ENCODE measurements around the gene C3orf70. TPM values are rescaled to one million over a fixed set of nuclear protein-coding genes. Genes with fewer than 3 reads are reported as not detected.

The C3orf70 gene
- total and polyA plus RNA-seq, 12 donors = 0.75 to 2.2 (median 1.7) TPM

- H3K27me3 ChIP-seq = peaks cover 0 to 64% (median 23%) of the 10 kb centered on the region in 7 donors
- no peak for ATAC-seq
- TF ChIP-seq, protein P1, sequence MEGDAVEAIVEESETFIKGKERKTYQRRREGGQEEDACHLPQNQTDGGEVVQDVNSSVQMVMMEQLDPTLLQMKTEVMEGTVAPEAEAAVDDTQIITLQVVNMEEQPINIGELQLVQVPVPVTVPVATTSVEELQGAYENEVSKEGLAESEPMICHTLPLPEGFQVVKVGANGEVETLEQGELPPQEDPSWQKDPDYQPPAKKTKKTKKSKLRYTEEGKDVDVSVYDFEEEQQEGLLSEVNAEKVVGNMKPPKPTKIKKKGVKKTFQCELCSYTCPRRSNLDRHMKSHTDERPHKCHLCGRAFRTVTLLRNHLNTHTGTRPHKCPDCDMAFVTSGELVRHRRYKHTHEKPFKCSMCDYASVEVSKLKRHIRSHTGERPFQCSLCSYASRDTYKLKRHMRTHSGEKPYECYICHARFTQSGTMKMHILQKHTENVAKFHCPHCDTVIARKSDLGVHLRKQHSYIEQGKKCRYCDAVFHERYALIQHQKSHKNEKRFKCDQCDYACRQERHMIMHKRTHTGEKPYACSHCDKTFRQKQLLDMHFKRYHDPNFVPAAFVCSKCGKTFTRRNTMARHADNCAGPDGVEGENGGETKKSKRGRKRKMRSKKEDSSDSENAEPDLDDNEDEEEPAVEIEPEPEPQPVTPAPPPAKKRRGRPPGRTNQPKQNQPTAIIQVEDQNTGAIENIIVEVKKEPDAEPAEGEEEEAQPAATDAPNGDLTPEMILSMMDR (IDR thresholded peaks at IDR 0.05) = no peak
- H3K27ac ChIP-seq = no peak overlapping the region
- no peaks in the 10 kb centered on the region for H3K36me3 ChIP-seq
- WGBS, 2 donors = 96 to 97% methylated on average over 5 of the region's 5 CpGs
- DNase-seq = no peak
- no peaks in the 10 kb centered on the region for H3K9me3 ChIP-seq
- H3K4me1 ChIP-seq = peaks cover 0 to 18% (median 11%) of the 10 kb centered on the region in 9 donors
- intact Hi-C loops (cut with DNase I) = loop anchor here in 1 of 10 donors (10.0 kb wide), 1 partner anchor 59 kb away; no protein-coding TSS in a partner anchor
- no peak overlapping the region for H3K4me3 ChIP-seq
Observed at GRCh38 chr3:185155678-185156077, 2.8 kb upstream of the C3orf70 start.

DNA sequence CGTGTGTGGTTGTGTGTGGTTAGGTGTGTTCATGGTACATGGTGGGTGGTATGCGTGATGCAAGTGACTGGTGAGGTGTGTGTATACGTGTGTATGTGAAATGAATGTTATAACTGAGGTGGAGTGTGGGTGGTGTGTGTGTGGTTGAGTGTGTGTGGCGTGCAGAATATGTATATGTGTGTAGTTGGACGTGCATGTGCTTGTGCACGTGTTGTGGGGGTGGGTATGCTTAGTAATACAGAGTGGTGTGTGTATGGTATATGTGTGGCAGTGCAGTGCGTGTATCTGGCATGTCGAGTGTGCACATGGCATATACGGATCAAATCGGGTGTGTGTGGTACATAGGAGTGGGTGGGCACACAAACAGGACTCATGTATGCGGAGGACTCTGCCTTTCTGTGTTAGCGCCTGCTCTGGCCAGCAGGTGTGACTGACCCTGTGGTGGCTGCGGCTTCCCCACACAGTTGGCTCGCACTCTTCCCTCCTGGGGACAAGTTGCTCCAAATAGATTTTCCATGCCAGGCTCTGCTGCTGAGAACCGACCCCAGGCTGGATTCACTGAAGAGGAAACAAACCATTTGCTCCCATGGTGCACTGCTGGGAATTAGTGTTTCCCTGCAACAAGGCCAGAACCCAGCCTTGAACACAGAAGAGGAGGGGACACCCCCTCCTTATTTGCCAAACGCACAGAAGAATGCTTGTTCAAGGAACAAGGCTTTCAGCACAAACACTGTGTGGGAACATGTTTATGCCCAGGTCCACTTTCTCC is 1.2 kb upstream of the C3orf70 start:
- WGBS, 2 donors = 69% methylated on average over 16 of the region's 16 CpGs
- TF ChIP-seq, protein P1 (IDR thresholded peaks at IDR 0.05) = no peak
- intact Hi-C loops (cut with DNase I) = loop anchor here in 1 of 10 donors (10.0 kb wide), 1 partner anchor 61 kb away; no protein-coding TSS in a partner anchor
- no peak overlapping the region for H3K27ac ChIP-seq
- peak overlapping the region in 4 of 10 donors; percentile 29 to 76 (median 74) for H3K4me3 ChIP-seq
- ATAC-seq (peak in 2 of 8 donors; percentile 6 to 39), DNase-seq (no peak)
- no peaks in the 10 kb centered on the region for H3K9me3 ChIP-seq
- peaks cover 0 to 80% (median 29%) of the 10 kb centered on the region in 7 donors for H3K27me3 ChIP-seq
- H3K4me1 ChIP-seq = peaks cover 0 to 27% (median 11%) of the 10 kb centered on the region in 9 donors
- no peaks in the 10 kb centered on the region for H3K36me3 ChIP-seq

GRCh38 chr3:185153171-185153771 is 411 bp upstream of the C3orf70 start:
- H3K27ac ChIP-seq = peak overlapping the region in 8 of 10 donors; percentile 6 to 92 (median 84)
- peaks cover 0 to 79% (median 31%) of the 10 kb centered on the region in 7 donors for H3K27me3 ChIP-seq
- H3K36me3 ChIP-seq = no peaks in the 10 kb centered on the region
- H3K4me1 ChIP-seq = peaks cover 0 to 27% (median 11%) of the 10 kb centered on the region in 9 donors
- DNase-seq (peak in 1 of 2 donors; percentile 17), ATAC-seq (peak; percentile 8 to 63 (median 40))
- H3K9me3 ChIP-seq = no peaks in the 10 kb centered on the region
- TF ChIP-seq, protein P1 (IDR thresholded peaks at IDR 0.05) = no peak
- peak overlapping the region; percentile 29 to 76 (median 64) for H3K4me3 ChIP-seq
- intact Hi-C loops (cut with DNase I) = loop anchor here in 1 of 10 donors (10.0 kb wide), 1 partner anchor 62 kb away; no protein-coding TSS in a partner anchor
- 2 to 3% methylated on average over 49 to 53 of the region's 53 CpGs for WGBS, 2 donors

DNA sequence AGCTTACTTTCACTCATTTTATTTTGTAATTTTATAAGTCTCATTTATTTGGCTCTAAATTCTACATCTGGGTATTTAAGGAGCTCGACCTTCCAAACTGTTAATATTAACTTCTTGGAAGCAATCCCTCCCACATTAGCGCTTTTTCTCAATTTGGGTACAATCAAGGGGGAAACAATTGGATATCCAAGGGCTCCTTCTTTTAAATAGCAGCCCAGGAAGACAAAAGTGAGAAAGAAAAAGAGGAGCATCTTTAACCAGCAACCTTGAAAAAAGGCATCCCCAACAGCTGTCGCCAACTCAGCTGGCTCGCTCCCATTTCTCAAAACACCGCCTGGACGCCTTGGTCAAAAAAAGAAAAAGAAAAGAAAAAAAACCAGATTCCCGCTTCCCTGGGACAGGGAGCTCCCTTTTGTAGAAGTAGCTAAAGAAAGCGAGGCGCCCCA is 873 bp downstream of the C3orf70 start:
- Histone ChIP-seq H3K27ac (peak overlapping the region; percentile 64 to 92 (median 82)), H3K4me3 (peak overlapping the region; percentile 51 to 76 (median 64)), H3K4me1 (peaks cover 0 to 27% (median 11%) of the 10 kb centered on the region in 9 donors), H3K9me3 (no peaks in the 10 kb centered on the region), H3K36me3 (no peaks in the 10 kb centered on the region), H3K27me3 (peaks cover 0 to 74% (median 31%) of the 10 kb centered on the region in 7 donors)
- ATAC-seq (no peak), DNase-seq (peak in 1 of 2 donors; percentile 59)
- TF ChIP-seq, protein P1 (IDR thresholded peaks at IDR 0.05) = no peak
- intact Hi-C loops (cut with DNase I) = loop anchor here in 1 of 10 donors (10.0 kb wide), 1 partner anchor 63 kb away; no protein-coding TSS in a partner anchor
- 8% methylated on average over 9 of the region's 9 CpGs for WGBS, 2 donors
